Activated CD8-positive, alpha-beta memory T cell treated with anti-CD3 and anti-CD28 coated beads, Interleukin-2, amount 10 ng/mL, durations not matched to agents 7 days and 5 days (primary cell): ENCODE data around the gene SMAGP. TPM values are rescaled to one million over a fixed set of nuclear protein-coding genes. Genes with fewer than 3 reads are reported as not detected.
"Not testable (repeated sequence)": the region's sequence is repeated elsewhere in the genome, so short reads cannot be mapped to it uniquely, and the experiment has no call there.

Source experiments
- ATAC-seq: fragments of 150-1000 bp; cut with Tn5 transposase; one replicate; pipeline ENCODE4 v1.10.0; 2021; ENCODE audit warnings: moderate library complexity
- CTCF ChIA-PET: fragments of 350-600 bp; sonication (Branson Sonifier 250); formaldehyde crosslinking; loops from one replicate; lab custom pipeline; 2021; ENCODE audit warnings: antibody characterized with exemption; lab: Charles Lee
- DNase-seq: peaks from one replicate; pipeline ENCODE4 v3.0.0-alpha.2; 2020
- H3K27ac Mint-ChIP-seq: one replicate; pipeline ENCODE4 v1.8.0; 2021; ENCODE audit warnings: mild to moderate bottlenecking, mixed read lengths
- H3K27me3 Mint-ChIP-seq: one replicate; pipeline ENCODE4 v1.8.0; 2021; ENCODE audit warnings: mixed read lengths
- H3K36me3 Mint-ChIP-seq: one replicate; pipeline ENCODE4 v1.8.0; 2021; ENCODE audit warnings: mild to moderate bottlenecking, mixed read lengths
- H3K4me1 Mint-ChIP-seq: one replicate; pipeline ENCODE4 v1.8.0; 2021; ENCODE audit warnings: mixed read lengths
- H3K4me3 Mint-ChIP-seq: one replicate; pipeline ENCODE4 v1.8.0; 2021; ENCODE audit warnings: mild to moderate bottlenecking, moderate library complexity, mixed read lengths
- H3K9me3 Mint-ChIP-seq: one replicate; pipeline ENCODE4 v1.8.0; 2022; ENCODE audit warnings: low read depth, mixed read lengths
- total RNA-seq, 2 experiments: library from RNA; stranded (reverse); gene quantifications; one replicate each; pipeline ENCODE4 v1.2.3, GENCODE V29; 2021

SMAGP gene
- total RNA-seq, 2 experiments from 2014 or later = 1.4 to 3.4 TPM

DNA sequence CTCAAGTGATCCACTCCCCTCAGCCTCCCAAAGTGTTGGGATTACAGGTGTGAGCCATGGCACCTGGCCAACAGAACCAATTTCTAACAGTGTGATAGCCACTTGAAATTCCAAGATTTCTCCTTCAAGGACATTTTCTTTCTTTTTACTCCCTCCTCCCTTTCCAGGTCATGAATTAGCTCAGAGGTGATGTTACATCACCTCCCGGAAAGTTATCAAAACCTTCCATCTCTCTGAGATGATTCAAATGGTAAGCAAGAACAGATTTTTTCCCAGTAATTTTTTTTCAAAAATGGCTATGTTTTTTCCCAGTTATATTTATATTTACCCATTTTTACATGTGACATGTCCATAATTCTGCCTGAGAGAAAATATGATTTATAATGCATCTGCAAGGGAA lies 15.6 kb upstream of the SMAGP start:
- no peaks in the 10 kb centered on the region for H3K9me3 Mint-ChIP-seq
- H3K4me1 Mint-ChIP-seq = no peaks in the 10 kb centered on the region
- peaks cover 39% of the 10 kb centered on the region for H3K36me3 Mint-ChIP-seq
- DNase-seq (no peak), ATAC-seq (no peak)
- CTCF ChIA-PET = interaction anchor here (0.6 to 1.4 kb wide), 3 partner anchors 13 to 55 kb away, joined by 3 to 7 read pairs (median 5); partner anchors contain the start of gene SMAGP
- H3K27ac Mint-ChIP-seq = no peak overlapping the region
- no peak overlapping the region for H3K4me3 Mint-ChIP-seq
- no peaks in the 10 kb centered on the region for H3K27me3 Mint-ChIP-seq

DNA sequence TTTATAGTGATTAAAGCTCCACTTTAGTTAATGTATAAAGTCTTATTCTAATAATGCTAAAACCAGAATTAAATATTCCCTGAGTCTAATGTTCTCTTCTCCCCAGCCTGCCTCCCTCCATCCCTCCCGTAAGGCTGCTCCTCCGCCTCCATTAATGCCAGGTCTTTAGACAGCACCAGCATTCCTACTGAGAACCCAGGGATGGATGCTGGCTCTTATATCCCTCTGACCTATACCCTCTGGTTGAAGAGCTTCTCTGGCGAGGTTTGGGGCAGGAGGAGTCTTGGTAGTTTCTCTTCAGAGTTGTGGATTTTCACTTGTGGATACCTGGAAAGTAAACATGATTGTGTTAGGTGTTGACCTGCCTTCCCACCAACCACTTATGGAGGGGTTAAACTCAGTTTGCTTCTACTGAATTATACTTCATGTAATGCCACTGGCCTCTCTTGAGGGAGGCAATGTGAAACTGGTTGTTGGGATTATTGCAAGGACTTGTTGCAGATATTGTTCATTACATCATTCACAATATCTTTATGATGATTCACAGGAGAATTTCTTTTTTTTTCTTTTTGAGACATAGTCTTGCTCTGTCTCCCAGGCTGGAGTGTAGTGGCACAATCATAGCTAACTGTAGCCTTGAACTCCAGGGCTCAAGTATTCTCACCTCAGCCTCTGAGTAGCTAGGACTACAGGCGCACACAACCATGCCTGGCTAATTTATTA lies 11.1 kb upstream of the SMAGP start:
- H3K27me3 Mint-ChIP-seq = no peaks in the 10 kb centered on the region
- H3K4me1 Mint-ChIP-seq = no peaks in the 10 kb centered on the region
- no peak overlapping the region for H3K27ac Mint-ChIP-seq
- no peak for DNase-seq
- CTCF ChIA-PET = interaction anchor here (0.9 to 2.4 kb wide), 4 partner anchors 19 to 216 kb away, joined by 3 to 8 read pairs (median 4); no protein-coding TSS in a partner anchor
- ATAC-seq = no peak
- peaks cover 24% of the 10 kb centered on the region for H3K36me3 Mint-ChIP-seq
- H3K9me3 Mint-ChIP-seq = no peaks in the 10 kb centered on the region
- H3K4me3 Mint-ChIP-seq = no peak overlapping the region

DNA sequence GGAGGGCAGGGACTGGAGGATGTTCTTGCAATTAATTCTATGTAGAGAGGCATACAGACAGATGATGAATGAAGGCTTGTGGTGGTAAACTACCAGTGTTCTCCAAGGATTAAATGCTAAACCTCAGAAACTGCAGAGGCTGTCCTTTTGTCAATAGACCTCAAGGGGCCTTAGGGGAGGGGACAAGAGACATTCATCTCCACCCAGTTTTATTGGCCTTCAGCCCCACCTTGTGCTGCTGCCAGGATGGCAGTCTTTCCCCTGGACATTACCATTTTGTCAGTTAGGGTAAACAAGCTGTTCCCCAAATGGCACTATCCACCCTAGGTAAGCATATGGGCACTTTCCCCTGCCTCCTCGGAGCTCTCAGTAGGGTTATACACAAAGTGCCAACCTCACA lies 4.9 kb upstream of the SMAGP start:
- peaks cover 19% of the 10 kb centered on the region for H3K27me3 Mint-ChIP-seq
- DNase-seq = no peak
- ATAC-seq = no peak
- no peak overlapping the region for H3K27ac Mint-ChIP-seq
- H3K9me3 Mint-ChIP-seq = no peaks in the 10 kb centered on the region
- H3K36me3 Mint-ChIP-seq = peaks cover under 1% of the 10 kb centered on the region
- H3K4me1 Mint-ChIP-seq = peaks cover 10% of the 10 kb centered on the region
- no peak overlapping the region for H3K4me3 Mint-ChIP-seq
- CTCF ChIA-PET = interaction anchor here (2.3 kb wide), 1 partner anchor 66 kb away, joined by 10 read pairs; no protein-coding TSS in a partner anchor

DNA sequence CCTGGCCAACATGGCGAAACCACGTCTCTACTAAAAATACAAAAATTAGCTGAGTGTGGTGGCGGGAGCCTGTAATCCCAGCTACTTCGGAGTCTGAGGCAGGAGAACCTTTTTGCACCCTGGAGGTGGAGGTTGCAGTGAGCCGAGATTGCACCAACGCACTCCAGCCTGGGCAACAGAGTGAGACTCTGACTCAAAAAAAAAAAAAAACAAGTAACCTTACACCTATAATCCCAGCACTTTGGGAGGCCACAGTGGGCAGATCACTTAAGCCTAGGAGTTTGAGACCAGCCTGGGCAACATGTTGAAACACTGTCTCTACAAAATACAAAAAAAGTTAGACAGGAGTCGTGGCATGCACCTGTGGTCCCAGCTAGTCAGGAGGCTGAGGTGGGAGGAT lies 2.6 kb upstream of the SMAGP start:
- H3K4me3 Mint-ChIP-seq, CTCF ChIA-PET, H3K27ac Mint-ChIP-seq, H3K9me3 Mint-ChIP-seq, ATAC-seq, H3K36me3 Mint-ChIP-seq, DNase-seq: not testable (repeated sequence)
- Mint-ChIP-seq H3K4me1 (peaks cover 18% of the 10 kb centered on the region), H3K27me3 (peaks cover 31% of the 10 kb centered on the region)

DNA sequence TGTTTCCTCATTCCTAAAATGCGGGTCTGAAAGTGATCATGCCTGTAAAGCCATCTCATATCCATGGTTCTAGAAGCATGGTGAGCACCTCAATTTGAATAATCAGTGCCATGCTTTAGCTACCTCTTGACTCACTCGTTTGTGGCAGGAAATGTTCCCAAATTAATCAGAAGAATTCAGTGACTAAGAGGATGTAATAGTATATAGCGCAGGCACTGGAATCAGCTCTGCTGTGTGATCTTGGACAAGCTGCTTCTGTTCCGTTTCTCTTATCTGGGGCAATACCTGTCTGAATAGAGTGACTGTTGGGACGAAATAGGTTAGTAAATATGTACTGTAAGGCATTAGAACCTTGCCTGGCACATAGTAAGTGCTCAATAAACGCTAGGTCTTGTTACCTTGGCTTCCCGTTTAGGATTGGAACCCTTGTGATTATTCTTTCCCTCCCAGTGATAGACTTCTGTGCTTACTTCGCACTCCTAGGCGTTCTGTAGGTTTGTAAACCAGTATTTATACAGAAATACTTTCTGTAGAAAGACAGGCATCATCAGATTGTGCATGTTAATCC lies 820 bp upstream of the SMAGP start:
- CTCF ChIA-PET = interaction anchor here (0.6 to 3.4 kb wide), 9 partner anchors 9 to 852 kb away, joined by 3 to 81 read pairs (median 5); partner anchors contain the start of gene POU6F1
- Mint-ChIP-seq H3K4me1 (peaks cover 19% of the 10 kb centered on the region), H3K36me3 (no peaks in the 10 kb centered on the region), H3K27me3 (peaks cover 31% of the 10 kb centered on the region), H3K4me3 (peak overlapping the region; percentile 82), H3K27ac (peak overlapping the region; percentile 47), H3K9me3 (no peaks in the 10 kb centered on the region)
- ATAC-seq (no peak), DNase-seq (no peak)

DNA sequence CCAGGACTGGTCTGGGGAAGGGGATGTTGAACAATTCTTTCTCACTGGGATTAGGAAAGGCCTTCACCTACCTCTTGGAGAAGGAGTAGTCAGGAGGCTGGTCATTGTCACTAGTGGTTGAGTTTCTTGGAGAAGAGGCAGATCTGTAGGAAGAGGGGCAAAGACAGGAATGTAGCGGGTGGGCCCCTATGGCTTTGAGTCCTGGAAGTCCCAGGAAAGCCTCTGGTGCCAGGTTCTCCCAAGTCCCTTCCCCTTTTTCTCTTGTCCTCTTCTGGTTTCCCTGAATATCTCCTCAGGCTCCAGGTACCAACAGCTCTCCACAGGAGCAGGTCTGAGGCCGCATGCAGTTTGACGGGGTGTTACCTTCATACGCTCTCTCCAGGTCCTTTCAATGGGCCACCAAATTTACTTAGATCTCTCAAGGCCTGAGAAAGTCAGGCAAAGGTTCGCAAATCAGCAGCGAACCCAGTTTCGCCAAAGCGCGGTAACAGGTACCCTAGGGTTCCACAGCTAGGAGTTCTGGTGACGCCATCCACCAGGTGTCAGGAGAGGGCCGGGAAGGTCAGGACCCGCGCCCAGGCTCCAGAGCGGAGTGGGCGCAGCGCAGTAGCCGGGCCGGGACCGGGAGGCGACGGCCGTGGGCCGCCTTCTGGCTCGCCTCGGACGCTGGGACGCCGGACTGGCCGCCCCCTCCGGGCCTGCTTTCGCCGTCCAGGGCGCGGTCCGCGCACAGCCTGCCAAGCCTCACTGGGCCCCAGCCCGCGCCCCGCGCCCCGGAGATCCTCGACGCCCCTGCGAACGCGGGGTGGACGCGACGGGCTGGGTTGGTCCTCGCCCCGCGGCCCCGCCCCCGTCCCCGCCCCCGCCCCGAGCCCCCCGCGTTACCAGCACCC lies 795 bp downstream of the SMAGP start:
- Mint-ChIP-seq H3K36me3 (peaks cover 2% of the 10 kb centered on the region), H3K27me3 (peaks cover 31% of the 10 kb centered on the region), H3K4me1 (peaks cover 29% of the 10 kb centered on the region), H3K4me3 (peak overlapping the region; percentile 66), H3K9me3 (no peaks in the 10 kb centered on the region), H3K27ac (peak overlapping the region; percentile 23)
- ATAC-seq (peak; percentile 53), DNase-seq (peak; percentile 64)
- CTCF ChIA-PET = interaction anchor here (0.6 to 3.4 kb wide), 20 partner anchors 8 to 174 kb away, joined by 3 to 81 read pairs (median 4); partner anchors contain the start of gene POU6F1

DNA sequence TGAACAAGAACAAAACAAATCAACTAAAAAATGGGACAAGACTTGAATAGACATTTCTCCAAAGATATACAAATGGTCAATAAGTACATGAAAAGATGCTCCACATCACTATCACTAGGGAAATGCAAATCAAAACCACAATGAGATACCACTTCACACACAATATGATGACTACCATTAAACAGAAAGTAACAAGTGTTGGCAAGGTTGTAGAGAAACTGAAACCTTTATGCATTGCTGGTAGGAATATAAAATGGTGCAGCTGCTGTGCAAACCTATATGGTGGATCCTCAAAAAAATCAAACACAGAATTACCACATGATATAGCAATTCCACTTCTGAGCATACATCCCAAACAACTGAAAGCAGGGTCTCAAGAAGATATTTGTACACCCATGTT lies 5.2 kb downstream of the SMAGP start:
- Mint-ChIP-seq H3K9me3 (no peaks in the 10 kb centered on the region), H3K4me3 (peak overlapping the region; percentile 50), H3K27me3 (peaks cover 12% of the 10 kb centered on the region), H3K36me3 (peaks cover 2% of the 10 kb centered on the region), H3K4me1 (peaks cover 22% of the 10 kb centered on the region), H3K27ac (peak overlapping the region; percentile 83)
- ATAC-seq (peak; percentile 79), DNase-seq (no peak)
- CTCF ChIA-PET = interaction anchor here (0.7 kb wide), 1 partner anchor 1173 kb away, joined by 3 read pairs; no protein-coding TSS in a partner anchor

DNA sequence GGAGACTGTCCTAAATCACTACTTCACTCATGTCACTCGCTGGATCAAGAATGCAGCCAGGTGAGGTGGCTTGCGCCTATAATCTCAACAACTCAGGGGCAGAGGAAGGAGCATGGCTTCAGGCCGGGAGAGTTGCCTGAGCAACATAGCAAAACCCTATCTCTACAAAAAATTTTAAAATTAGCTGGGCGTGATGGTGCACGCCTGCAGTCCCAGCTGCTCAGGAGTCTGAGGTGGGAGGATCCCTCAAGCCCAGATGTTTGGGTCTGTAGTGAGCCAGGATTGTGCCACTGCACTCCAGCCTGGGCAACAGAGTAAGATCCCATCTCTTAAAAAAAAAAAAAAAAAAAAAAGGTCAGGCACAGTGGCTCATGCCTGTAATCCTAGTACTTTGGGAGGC lies 5.9 kb downstream of the SMAGP start:
- Mint-ChIP-seq H3K36me3 (peaks cover 2% of the 10 kb centered on the region), H3K4me3 (no peak overlapping the region), H3K9me3 (no peaks in the 10 kb centered on the region), H3K27me3 (peaks cover 9% of the 10 kb centered on the region), H3K4me1 (peaks cover 19% of the 10 kb centered on the region), H3K27ac (no peak overlapping the region)
- ATAC-seq = no peak
- no peak for DNase-seq
- CTCF ChIA-PET = interaction anchor here (0.6 to 3.6 kb wide), 8 partner anchors 11 to 1922 kb away, joined by 3 to 34 read pairs (median 4); partner anchors contain the start of gene DAZAP2

DNA sequence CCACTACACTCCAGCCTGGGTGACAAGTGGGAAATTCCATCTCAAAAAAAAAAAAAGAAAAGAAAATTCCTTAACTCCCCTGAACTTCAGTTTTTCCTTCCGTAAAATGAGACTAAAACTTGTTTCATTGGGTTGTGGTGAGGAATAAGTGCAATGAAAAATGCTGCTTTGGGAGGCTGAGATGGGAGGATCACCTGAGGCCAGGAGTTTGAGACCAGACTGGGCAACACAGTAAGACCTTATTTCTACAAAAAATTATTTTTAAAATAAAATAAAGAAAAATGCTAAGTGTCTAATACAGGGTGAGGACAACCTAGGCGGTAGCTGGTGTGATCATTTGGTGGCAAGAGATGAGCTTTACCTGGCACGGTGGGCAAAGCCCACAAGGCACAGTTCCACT lies 6.9 kb downstream of the SMAGP start:
- H3K27ac Mint-ChIP-seq = no peak overlapping the region
- no peak overlapping the region for H3K4me3 Mint-ChIP-seq
- CTCF ChIA-PET = interaction anchor here (1.0 to 3.6 kb wide), 7 partner anchors 10 to 89 kb away, joined by 3 to 34 read pairs (median 9); partner anchors contain the start of gene DAZAP2
- H3K36me3 Mint-ChIP-seq = peaks cover 2% of the 10 kb centered on the region
- ATAC-seq (no peak), DNase-seq (no peak)
- H3K27me3 Mint-ChIP-seq = peaks cover 4% of the 10 kb centered on the region
- H3K4me1 Mint-ChIP-seq = peaks cover 14% of the 10 kb centered on the region
- no peaks in the 10 kb centered on the region for H3K9me3 Mint-ChIP-seq

DNA sequence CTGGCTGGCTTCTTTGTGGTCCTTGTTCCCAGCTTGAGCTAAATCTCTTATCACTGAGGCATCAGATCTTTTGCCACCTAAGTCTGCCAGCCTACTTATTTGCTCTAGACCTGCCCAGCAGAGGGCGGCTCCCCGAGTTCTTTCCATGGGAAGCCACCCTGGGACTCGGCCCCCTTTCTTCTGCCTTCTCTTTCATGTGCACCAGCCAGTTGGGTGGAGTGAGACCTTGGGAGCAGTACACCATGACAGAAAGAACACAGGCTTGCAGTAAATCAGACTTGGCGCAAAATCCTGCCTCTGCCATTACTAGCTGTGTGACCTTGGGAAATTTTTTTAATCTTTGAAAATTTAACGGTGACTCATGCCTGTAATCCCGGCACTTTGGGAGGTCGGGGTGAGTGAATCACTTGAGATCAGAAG lies 7.4 kb downstream of the SMAGP start:
- H3K27ac Mint-ChIP-seq = no peak overlapping the region
- H3K27me3 Mint-ChIP-seq = no peaks in the 10 kb centered on the region
- DNase-seq (peak; percentile 51), ATAC-seq (peak; percentile 31)
- peaks cover 2% of the 10 kb centered on the region for H3K36me3 Mint-ChIP-seq
- CTCF ChIA-PET = interaction anchor here (0.6 to 3.6 kb wide), 9 partner anchors 8 to 251 kb away, joined by 3 to 34 read pairs (median 4); partner anchors contain the start of genes DAZAP2 and POU6F1
- peaks cover 14% of the 10 kb centered on the region for H3K4me1 Mint-ChIP-seq
- H3K4me3 Mint-ChIP-seq = no peak overlapping the region
- H3K9me3 Mint-ChIP-seq = no peaks in the 10 kb centered on the region

DNA sequence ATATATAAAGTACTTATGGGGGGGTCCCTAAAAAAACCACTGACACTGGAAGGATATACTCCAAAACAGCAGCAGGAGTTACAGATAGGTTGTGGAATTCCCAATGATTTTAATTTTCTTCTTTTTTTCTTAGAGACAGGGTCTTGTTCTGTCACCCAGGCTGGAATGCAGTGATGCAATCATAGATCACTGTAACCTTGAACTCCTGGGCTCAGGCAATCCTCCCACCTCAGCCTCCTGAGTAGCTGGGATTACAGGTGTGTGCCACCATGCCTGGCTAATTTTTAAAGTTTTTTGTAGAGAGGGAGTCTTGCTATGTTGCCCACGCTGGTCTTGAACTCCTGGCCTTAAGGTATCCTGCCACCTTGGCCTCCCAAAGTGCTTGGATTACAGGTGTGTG lies 10.6 kb downstream of the SMAGP start:
- not testable (repeated sequence) for H3K4me3 Mint-ChIP-seq, H3K27me3 Mint-ChIP-seq, H3K9me3 Mint-ChIP-seq, H3K27ac Mint-ChIP-seq, H3K36me3 Mint-ChIP-seq, DNase-seq, ATAC-seq, H3K4me1 Mint-ChIP-seq
- CTCF ChIA-PET = interaction anchor here (1.4 kb wide), 1 partner anchor 90 kb away, joined by 3 read pairs; no protein-coding TSS in a partner anchor

DNA sequence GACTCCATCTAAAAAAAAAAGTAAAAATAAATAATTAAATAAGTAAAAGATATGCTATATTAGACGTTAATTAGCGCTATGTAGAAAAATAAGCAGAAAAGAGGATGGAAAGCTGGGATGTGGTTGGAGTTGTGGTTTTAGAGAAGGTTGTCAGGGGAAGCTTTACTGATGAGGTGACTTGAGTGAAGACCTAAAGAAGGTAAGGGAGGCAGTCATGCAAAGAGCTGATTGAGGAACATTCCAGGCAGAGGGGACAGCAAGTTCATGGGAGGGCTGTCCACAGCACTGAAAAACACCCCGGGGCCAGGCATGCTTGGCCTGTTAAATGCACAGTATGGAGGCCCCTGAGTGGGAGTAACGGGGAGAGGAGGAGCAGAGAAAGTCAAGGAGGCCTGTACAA lies 15.7 kb downstream of the SMAGP start:
- Mint-ChIP-seq H3K36me3 (no peaks in the 10 kb centered on the region), H3K27ac (no peak overlapping the region), H3K4me1 (peaks cover 3% of the 10 kb centered on the region), H3K4me3 (no peak overlapping the region), H3K27me3 (no peaks in the 10 kb centered on the region), H3K9me3 (no peaks in the 10 kb centered on the region)
- ATAC-seq (no peak), DNase-seq (no peak)
- CTCF ChIA-PET = interaction anchor here (1.1 kb wide), 1 partner anchor 17 kb away, joined by 3 read pairs; no protein-coding TSS in a partner anchor
